Stimulated activated CD8-positive, alpha-beta memory T cell treated with anti-CD3 and anti-CD28 coated beads, Interleukin-7, amount 100 ng/mL, for 1 hour (primary cell): ENCODE data around the gene BACH1.

ENCODE experiments used
- DNase-seq, 2 donors: peaks; one replicate each; pipeline ENCODE4 v3.0.0-alpha.2; 2020; ENCODE audit warnings: low read depth in 2 of 2

BACH1 gene

GRCh38 chr21:29293495-29293894 lies 5.2 kb upstream of the BACH1 start:
- DNase-seq, result no peak

- no peak for DNase-seq
Measured at GRCh38 chr21:29295066-29295650, 3.6 kb upstream of the BACH1 start.

GRCh38 chr21:29296446-29296845 lies 2.3 kb upstream of the BACH1 start:
- DNase-seq, result no peak

GRCh38 chr21:29297483-29298347 lies 1.0 kb upstream of the BACH1 start:
- DNase-seq, result no peak

- DNase-seq, result peak; percentile 39 to 49
Measured at GRCh38 chr21:29299046-29299915, 559 bp downstream of the BACH1 start.

GRCh38 chr21:29299916-29300806 lies 1.4 kb downstream of the BACH1 start:
- DNase-seq, result peak in 1 of 2 donors; percentile 5

GRCh38 chr21:29300807-29301138 lies 2.1 kb downstream of the BACH1 start:
- no peak for DNase-seq

GRCh38 chr21:29301691-29302090 lies 3.0 kb downstream of the BACH1 start:
- no peak for DNase-seq

GRCh38 chr21:29302359-29302875 lies 3.7 kb downstream of the BACH1 start:
- DNase-seq, result no peak

GRCh38 chr21:29303288-29303687 lies 4.6 kb downstream of the BACH1 start:
- DNase-seq, result no peak

- no peak for DNase-seq
Measured at GRCh38 chr21:29304597-29304996, 5.9 kb downstream of the BACH1 start.

- DNase-seq, result no peak
Measured at GRCh38 chr21:29305068-29305467, 6.3 kb downstream of the BACH1 start.

- no peak for DNase-seq
Measured at GRCh38 chr21:29305561-29305960, 6.8 kb downstream of the BACH1 start.

GRCh38 chr21:29306920-29307319 lies 8.2 kb downstream of the BACH1 start:
- no peak for DNase-seq

- DNase-seq, result no peak
Measured at GRCh38 chr21:29307718-29308455, 9.2 kb downstream of the BACH1 start.

- no peak for DNase-seq
Measured at GRCh38 chr21:29308456-29308783, 9.7 kb downstream of the BACH1 start.

- no peak for DNase-seq
Measured at GRCh38 chr21:29309703-29310102, 11.0 kb downstream of the BACH1 start.

GRCh38 chr21:29311802-29312201 lies 13.1 kb downstream of the BACH1 start:
- no peak for DNase-seq

- DNase-seq, result no peak
Measured at GRCh38 chr21:29312981-29313380, 14.3 kb downstream of the BACH1 start.

- no peak for DNase-seq
Measured at GRCh38 chr21:29313662-29314408, 15.1 kb downstream of the BACH1 start.
